OCI-LY7 (cell line): ENCODE measurements around the gene PLCL2. TPM values are rescaled to one million over a fixed set of nuclear protein-coding genes. Genes with fewer than 3 reads are reported as not detected.

Experiments used
- BruUV-seq: library from RNA; stranded (reverse); fragments of 400-500 nt; replicated peaks from 2 replicates; lab custom pipeline; 2021; lab: Mats Ljungman, UMichigan
- CTCF ChIA-PET: fragments of 300-600 bp; sonication (Branson Sonifier 250); formaldehyde crosslinking; loops from one replicate; lab custom pipeline; 2022; ENCODE audit warnings: antibody characterized with exemption; ENCODE audit not compliant: unreplicated experiment; lab: Charles Lee
- POLR2A ChIA-PET: fragments of 300-600 bp; sonication (Branson Sonifier 250); formaldehyde crosslinking; loops from one replicate; lab custom pipeline; 2022; ENCODE audit warnings: antibody characterized with exemption; lab: Charles Lee
- DNase-seq: peaks from one replicate; pipeline ENCODE4 v3.0.0-alpha.2; 2015; ENCODE audit warnings: low spot score
- H2AFZ ChIP-seq: fragments of 200-600 bp; sonication (generic), shearing (Covaris generic); 2 replicates; pipeline ENCODE4 v1.6.1; 2014; ENCODE audit warnings: mild to moderate bottlenecking, antibody characterized with exemption, low read length, moderate library complexity
- H3K27ac ChIP-seq: fragments of 200-600 bp; sonication (generic); 2 replicates; pipeline ENCODE4 v1.5.1; 2014; ENCODE audit warnings: mixed run types, low read depth, mild to moderate bottlenecking, moderate library complexity, low read length, inconsistent platforms; ENCODE audit not compliant: poor library complexity, severe bottlenecking
- H3K36me3 ChIP-seq: fragments of 200-600 bp; sonication (generic); 2 replicates; pipeline ENCODE4 v1.6.1; 2014; ENCODE audit warnings: mild to moderate bottlenecking, antibody characterized with exemption, low read length, moderate library complexity, mixed read lengths; ENCODE audit not compliant: insufficient read depth
- H3K4me1 ChIP-seq: fragments of 200-600 bp; sonication (generic); 2 replicates; pipeline ENCODE4 v1.5.1; 2014; ENCODE audit warnings: mild to moderate bottlenecking, low read length; ENCODE audit not compliant: insufficient read depth, poor library complexity, severe bottlenecking
- H3K4me2 ChIP-seq: fragments of 200-600 bp; sonication (generic); 2 replicates; pipeline ENCODE4 v1.6.1; 2014; ENCODE audit warnings: mild to moderate bottlenecking, low read length
- H3K4me3 ChIP-seq: fragments of 200-600 bp; sonication (generic); 2 replicates; pipeline ENCODE4 v1.5.1; 2014; ENCODE audit warnings: mild to moderate bottlenecking, low read depth, low read length; ENCODE audit not compliant: poor library complexity, severe bottlenecking
- H3K79me2 ChIP-seq: fragments of 200-600 bp; sonication (generic); 2 replicates; pipeline ENCODE4 v1.6.1; 2016; ENCODE audit warnings: low read depth, mild to moderate bottlenecking, low read length, moderate library complexity, mixed read lengths; ENCODE audit not compliant: insufficient read depth
- H3K9me2 ChIP-seq: fragments of 200-600 bp; sonication (generic); 2 replicates; pipeline ENCODE4 v1.6.1; 2016; ENCODE audit warnings: mild to moderate bottlenecking, low read length, mixed read lengths; ENCODE audit not compliant: insufficient read depth
- H3K9me3 ChIP-seq: fragments of 200-600 bp; sonication (generic); 2 replicates; pipeline ENCODE4 v1.6.1; 2014; ENCODE audit warnings: mild to moderate bottlenecking, mixed run types, low read length, mixed read lengths
- H4K20me1 ChIP-seq: fragments of 200-600 bp; sonication (generic); 2 replicates; pipeline ENCODE4 v1.6.1; 2014; ENCODE audit warnings: mild to moderate bottlenecking, antibody characterized with exemption, low read length, moderate library complexity, mixed read lengths; ENCODE audit not compliant: insufficient read depth
- CTCF ChIP-seq: fragments of 200-600 bp; sonication (generic); conservative IDR thresholded peaks from 2 replicates; pipeline ENCODE4 v1.5.1; 2014; ENCODE audit warnings: mild to moderate bottlenecking, antibody characterized with exemption, low read length, moderate library complexity, mixed read lengths
- EZH2phosphoT487 ChIP-seq: fragments of 200-600 bp; sonication (generic); IDR thresholded peaks from 2 replicates; pipeline ENCODE4 v1.6.1; 2018; ENCODE audit warnings: low read depth, borderline replicate concordance, mild to moderate bottlenecking, mixed run types, antibody characterized with exemption, low read length, moderate library complexity, mixed read lengths
- intact Hi-C: fragments of 100-400 bp; cut with micrococcal nuclease; formaldehyde crosslinking; loops from one replicate; pipeline ENCODE4 v1.10.0; 2022; ENCODE audit not compliant: unreplicated experiment
- total RNA-seq, 2 experiments: library from RNA; depleted of rRNA in 1 of 2; stranded (reverse); fragments of >200 nt in 1 of 2; shearing (Covaris generic) in 1 of 2; gene quantifications; 2 replicates each; pipeline ENCODE4 v1.2.3, GENCODE V29; 2014 to 2022

The PLCL2 gene
- total RNA-seq, 2 experiments from 2014 or later, result 34.1 to 41.6 TPM

DNA sequence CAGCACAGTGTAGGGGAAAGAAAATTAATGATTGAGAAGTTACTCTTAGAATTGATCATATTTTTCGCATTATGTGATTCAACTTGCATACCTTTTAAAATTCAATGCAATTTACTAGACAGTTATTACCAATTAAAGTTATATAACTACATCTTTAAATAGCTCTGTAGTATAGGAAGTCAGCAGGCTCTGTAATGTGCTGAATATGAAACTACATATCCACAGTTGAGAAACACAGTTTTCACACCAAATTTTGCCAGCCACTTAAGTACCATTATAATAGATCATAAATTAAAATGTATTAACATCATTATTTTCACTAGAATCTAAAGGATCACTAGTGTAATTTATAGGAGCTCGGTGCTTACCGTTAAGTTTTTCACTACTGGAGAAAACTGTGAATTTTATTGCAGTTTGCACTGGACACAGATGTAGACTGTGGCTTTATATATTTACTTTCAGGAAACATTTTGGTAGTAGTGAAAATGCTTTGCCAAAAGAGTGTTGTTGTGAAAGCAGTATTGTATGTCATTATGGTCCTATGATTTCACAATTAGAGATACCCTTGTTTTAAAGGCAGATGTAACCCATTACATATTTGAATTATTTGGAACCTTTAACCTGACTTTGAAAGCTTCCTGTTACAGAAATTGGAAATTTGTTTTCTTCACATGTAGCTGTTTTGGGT, 113.6 kb downstream of the PLCL2 start:
- BruUV-seq, result no TSS peak
- H4K20me1 ChIP-seq, result no peaks in the 10 kb centered on the region
- H3K79me2 ChIP-seq, result peaks cover 13% of the 10 kb centered on the region; the same call in 1 of the 2 replicates

DNA sequence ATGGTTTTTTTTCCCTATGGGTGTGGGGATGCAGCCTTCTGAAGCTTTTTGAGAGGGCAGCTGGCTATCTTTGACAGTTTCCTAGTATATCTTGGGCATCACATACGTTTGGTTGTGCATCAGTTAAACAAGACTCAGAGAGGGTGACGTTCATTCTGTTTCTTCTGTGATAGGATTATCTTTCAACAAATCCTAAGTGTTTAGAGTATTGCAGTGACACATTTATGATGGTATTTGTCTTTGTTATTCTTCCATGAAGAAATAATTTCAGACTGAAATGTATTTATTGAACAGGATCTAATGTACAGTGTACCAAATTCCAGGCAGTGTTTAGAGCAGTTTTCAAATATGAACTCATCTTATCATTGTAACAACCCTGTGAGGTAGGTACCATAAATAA, 114.4 kb downstream of the PLCL2 start:
- CTCF ChIA-PET, result no interaction called here
- POLR2A ChIA-PET, result no interaction called here
- peaks cover 13% of the 10 kb centered on the region; the same call in 1 of the 2 replicates for H3K79me2 ChIP-seq

More for the DNA sequence above, 113.6 kb downstream of the PLCL2 start:
- TF ChIP-seq EZH2phosphoT487, result no peak
- TF ChIP-seq CTCF, result no peak
- H3K4me1 ChIP-seq, result no peaks in the 10 kb centered on the region
- POLR2A ChIA-PET, result interaction anchor here (1.1 kb wide), 1 partner anchor 28 kb away, joined by 3 read pairs; no protein-coding TSS in a partner anchor
- no peak overlapping the region for H3K27ac ChIP-seq
- no peak for DNase-seq
- H3K4me3 ChIP-seq, result no peak overlapping the region
- no peak overlapping the region for H2AFZ ChIP-seq
- no peaks in the 10 kb centered on the region for H3K9me2 ChIP-seq
- H3K4me2 ChIP-seq, result no peak overlapping the region
- CTCF ChIA-PET, result no interaction called here
- no peaks in the 10 kb centered on the region; the same call in 1 of the 2 replicates for H3K36me3 ChIP-seq
- H3K9me3 ChIP-seq, result peaks cover 11% of the 10 kb centered on the region; the same call in 1 of the 2 replicates
- intact Hi-C loops, result no loop called here

More for the DNA sequence above, 114.4 kb downstream of the PLCL2 start:
- peaks cover 11% of the 10 kb centered on the region; the same call in 1 of the 2 replicates for H3K9me3 ChIP-seq
- H3K4me3 ChIP-seq, result no peak overlapping the region
- no peaks in the 10 kb centered on the region for H3K4me1 ChIP-seq
- no peaks in the 10 kb centered on the region for H4K20me1 ChIP-seq
- no peaks in the 10 kb centered on the region; the same call in 1 of the 2 replicates for H3K36me3 ChIP-seq
- intact Hi-C loops, result no loop called here
- DNase-seq, result no peak
- H3K4me2 ChIP-seq, result no peak overlapping the region
- H3K9me2 ChIP-seq, result no peaks in the 10 kb centered on the region
- H2AFZ ChIP-seq, result no peak overlapping the region
- no TSS peak for BruUV-seq
- no peak overlapping the region for H3K27ac ChIP-seq
- no peak for TF ChIP-seq EZH2phosphoT487
- no peak for TF ChIP-seq CTCF
